NB4 (cell line): ENCODE data around the gene SLC6A18.

Experiments used
- CTCF ChIP-seq: IDR thresholded peaks from one replicate; pipeline ENCODE4 v1.5.1; 2012; ENCODE audit warnings: low read depth, low read length
- MYC ChIP-seq: IDR thresholded peaks from 2 replicates; pipeline ENCODE4 v1.6.1; 2011; ENCODE audit warnings: low read depth, low read length
- POLR2A ChIP-seq: IDR thresholded peaks from 2 replicates; pipeline ENCODE4 v1.6.1; 2011; ENCODE audit warnings: mild to moderate bottlenecking; ENCODE audit not compliant: insufficient read length; ENCODE audit errors: extremely low read depth
- TF ChIP-seq, protein P1 (sequence below): IDR thresholded peaks from 2 replicates; pipeline ENCODE4 v1.6.1; 2011; ENCODE audit warnings: low read depth, low read length

DNA sequence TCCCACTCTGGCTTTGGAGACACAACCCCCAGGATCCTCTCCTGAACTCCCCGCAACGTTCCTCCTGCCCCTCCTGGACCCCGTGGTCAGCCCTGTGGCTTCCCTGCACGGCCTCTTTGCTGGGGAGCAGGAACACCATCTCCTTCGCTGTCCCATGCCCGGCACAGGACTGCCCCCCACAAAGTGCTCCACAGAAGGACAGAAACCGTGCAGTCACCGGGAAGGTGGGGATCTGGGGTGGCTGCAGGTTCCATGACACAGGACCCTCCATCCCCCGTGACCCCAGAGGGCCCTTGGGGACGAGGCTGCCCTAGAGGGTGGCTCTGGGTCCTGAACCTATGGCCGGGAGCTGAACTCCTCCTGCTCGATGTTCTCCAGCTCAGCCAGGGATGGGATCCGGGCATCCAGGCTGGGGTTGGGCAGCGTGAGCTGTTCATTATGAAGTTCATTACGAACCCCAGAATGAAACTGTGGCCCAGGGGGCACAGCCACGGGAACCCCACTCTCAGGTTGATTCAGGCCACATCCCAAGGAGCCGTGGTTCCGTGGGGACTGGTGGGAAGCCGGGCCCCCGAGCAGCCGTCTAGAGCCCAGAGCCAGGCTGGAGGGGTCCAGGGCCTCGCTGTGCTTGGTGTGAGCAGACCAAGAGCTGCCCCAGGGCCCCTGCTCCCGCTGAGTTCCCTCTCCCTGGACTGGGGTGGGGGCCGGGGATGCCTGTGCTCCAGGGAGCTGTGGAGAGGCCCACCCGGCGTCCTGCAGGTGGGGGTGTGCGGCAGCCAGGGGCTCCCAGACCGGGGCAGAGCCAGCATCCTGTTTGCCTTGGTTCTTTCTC, 24.5 kb upstream of the SLC6A18 start:
- TF ChIP-seq MYC (no peak), CTCF (no peak), POLR2A (no peak)
- TF ChIP-seq, protein P1, sequence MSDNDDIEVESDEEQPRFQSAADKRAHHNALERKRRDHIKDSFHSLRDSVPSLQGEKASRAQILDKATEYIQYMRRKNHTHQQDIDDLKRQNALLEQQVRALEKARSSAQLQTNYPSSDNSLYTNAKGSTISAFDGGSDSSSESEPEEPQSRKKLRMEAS = no peak
